Neural cell (in vitro differentiated cells): ENCODE results near the gene CCDC27. TPM values are rescaled to one million over a fixed set of nuclear protein-coding genes. Genes with fewer than 3 reads are reported as not detected.

Experiments used
- H2AFZ ChIP-seq: fragments of 200-600, 300-800 bp; sonication (generic), shearing (Covaris generic); 2 replicates; pipeline ENCODE4 v1.6.0; 2014; ENCODE audit warnings: low read depth, mild to moderate bottlenecking, antibody characterized with exemption, low read length, moderate library complexity
- H3F3A ChIP-seq: fragments of 200-600 bp; shearing (Covaris generic); 2 replicates; pipeline ENCODE4 v1.6.1; 2016; ENCODE audit warnings: mild to moderate bottlenecking, moderate library complexity, mixed read lengths, antibody characterized with exemption, low read length; ENCODE audit not compliant: insufficient read depth, poor library complexity, severe bottlenecking
- H3K27ac ChIP-seq: fragments of 200-600, 300-800 bp; sonication (generic), shearing (Covaris generic); 2 replicates; pipeline ENCODE4 v1.5.1; 2014; ENCODE audit warnings: mild to moderate bottlenecking, low read length, moderate library complexity
- H3K27me3 ChIP-seq: fragments of 300-800, 200-600 bp; sonication (generic), shearing (Covaris generic); 2 replicates; pipeline ENCODE4 v1.6.0; 2014; ENCODE audit warnings: mild to moderate bottlenecking, low read depth, low read length, moderate library complexity; ENCODE audit not compliant: insufficient read depth
- H3K36me3 ChIP-seq: fragments of 300-800, 200-600 bp; sonication (generic), shearing (Covaris generic); 2 replicates; pipeline ENCODE4 v1.5.1; 2014; ENCODE audit warnings: mild to moderate bottlenecking, antibody characterized with exemption, low read length, moderate library complexity; ENCODE audit not compliant: insufficient read depth
- H3K4me2 ChIP-seq: fragments of 300-800, 200-600 bp; sonication (generic), shearing (Covaris generic); 2 replicates; pipeline ENCODE4 v1.6.0; 2014; ENCODE audit warnings: mild to moderate bottlenecking, low read length
- H3K4me3 ChIP-seq: fragments of 300-800, 200-600 bp; sonication (generic), shearing (Covaris generic); 2 replicates; pipeline ENCODE4 v1.5.1; 2014; ENCODE audit warnings: mild to moderate bottlenecking, low read length, moderate library complexity
- H3K79me2 ChIP-seq: fragments of 200-600 bp; shearing (Covaris generic); replicated peaks from 2 replicates; pipeline ENCODE4 v1.6.0; 2014; ENCODE audit warnings: mild to moderate bottlenecking, low read length, moderate library complexity; ENCODE audit not compliant: insufficient read depth
- H3K9ac ChIP-seq: fragments of 300-800, 200-600 bp; sonication (generic), shearing (Covaris generic); 2 replicates; pipeline ENCODE4 v1.6.1; 2016; ENCODE audit warnings: mild to moderate bottlenecking, low read length, mixed read lengths
- H3K9me2 ChIP-seq: fragments of 200-600 bp; shearing (Covaris generic); 2 replicates; pipeline ENCODE4 v1.6.1; 2016; ENCODE audit warnings: mild to moderate bottlenecking, low read length, mixed read lengths; ENCODE audit not compliant: insufficient read depth
- H3K9me3 ChIP-seq: fragments of 200-600, 300-800 bp; sonication (generic), shearing (Covaris generic); 2 replicates; pipeline ENCODE4 v1.6.1; 2016; ENCODE audit warnings: mild to moderate bottlenecking, mixed run types, low read length, moderate library complexity, mixed read lengths
- H4K20me1 ChIP-seq: fragments of 200-600 bp; shearing (Covaris generic); 2 replicates; pipeline ENCODE4 v1.6.1; 2016; ENCODE audit warnings: mild to moderate bottlenecking, mixed run types; ENCODE audit not compliant: insufficient read depth
- CTCF ChIP-seq: fragments of 450-650 bp; IDR thresholded peaks from 2 replicates; pipeline ENCODE4 v1.5.1; 2014; ENCODE audit warnings: antibody characterized with exemption, mild to moderate bottlenecking, moderate library complexity; ENCODE audit not compliant: poor library complexity, severe bottlenecking
- EP300 ChIP-seq: fragments of 450-650 bp; conservative IDR thresholded peaks from 2 replicates; pipeline ENCODE4 v1.6.1; 2014; ENCODE audit warnings: antibody characterized with exemption, mild to moderate bottlenecking, moderate library complexity; ENCODE audit not compliant: poor library complexity, severe bottlenecking
- EZH2 ChIP-seq: fragments of 200-600, 300-800 bp; shearing (Covaris generic), sonication (generic); IDR thresholded peaks from 2 replicates; pipeline ENCODE4 v1.6.1; 2014; ENCODE audit warnings: antibody characterized with exemption, low read length, borderline replicate concordance, mild to moderate bottlenecking; ENCODE audit not compliant: insufficient read depth, poor library complexity, severe bottlenecking
- MXI1 ChIP-seq: fragments of 450-650 bp; conservative IDR thresholded peaks from 2 replicates; pipeline ENCODE4 v1.6.1; 2014; ENCODE audit warnings: antibody characterized with exemption, mild to moderate bottlenecking; ENCODE audit not compliant: poor library complexity, severe bottlenecking
- POLR2AphosphoS5 ChIP-seq: IDR thresholded peaks from 2 replicates; pipeline ENCODE4 v1.6.1; 2012
- RAD21 ChIP-seq: fragments of 450-650 bp; conservative IDR thresholded peaks from 2 replicates; pipeline ENCODE4 v1.6.1; 2014; ENCODE audit warnings: antibody characterized with exemption, mild to moderate bottlenecking, moderate library complexity
- REST ChIP-seq: IDR thresholded peaks from 2 replicates; pipeline ENCODE4 v1.6.1; 2012; ENCODE audit warnings: borderline replicate concordance
- SMC3 ChIP-seq: fragments of 450-650 bp; conservative IDR thresholded peaks from 2 replicates; pipeline ENCODE4 v1.6.1; 2014; ENCODE audit warnings: antibody characterized with exemption, mild to moderate bottlenecking, moderate library complexity; ENCODE audit not compliant: poor library complexity
- TAF1 ChIP-seq: IDR thresholded peaks from 2 replicates; pipeline ENCODE4 v1.6.1; 2012; ENCODE audit warnings: low read depth
- polyA plus RNA-seq: library from polyadenylated mRNA; depleted of rRNA; stranded (reverse); fragments of >200 nt; gene quantifications from 2 replicates; pipeline ENCODE4 v1.2.3, GENCODE V29; 2014

The CCDC27 gene
- polyA plus RNA-seq, 1 donor from 2014 or later, result not detected

- no peak for TF ChIP-seq POLR2AphosphoS5
- Histone ChIP-seq H3K36me3 (no peaks in the 10 kb centered on the region), H4K20me1 (no peaks in the 10 kb centered on the region)
Measured at GRCh38 chr1:3787745-3788605, 35.7 kb downstream of the CCDC27 start.

GRCh38 chr1:3788756-3789420 is 36.6 kb downstream of the CCDC27 start:
- no peaks in the 10 kb centered on the region for H3F3A ChIP-seq
- no peak overlapping the region for H3K27ac ChIP-seq
- H4K20me1 ChIP-seq, result no peaks in the 10 kb centered on the region
- H3K4me3 ChIP-seq, result no peak overlapping the region
- no peaks in the 10 kb centered on the region for H3K36me3 ChIP-seq
- H3K4me2 ChIP-seq, result no peak overlapping the region
- no peak overlapping the region for H2AFZ ChIP-seq
- H3K27me3 ChIP-seq, result no peaks in the 10 kb centered on the region
- no peaks in the 10 kb centered on the region for H3K9me2 ChIP-seq
- H3K9ac ChIP-seq, result no peak overlapping the region
- peaks cover 3% of the 10 kb centered on the region for H3K79me2 ChIP-seq
- TF ChIP-seq EP300 (no peak), MXI1 (no peak), SMC3 (no peak), RAD21 (no peak), EZH2 (no peak)
- H3K9me3 ChIP-seq, result no peaks in the 10 kb centered on the region

More at GRCh38 chr1:3787745-3788605, 35.7 kb downstream of the CCDC27 start:
- no peaks in the 10 kb centered on the region for H3K79me2 ChIP-seq
- H2AFZ ChIP-seq, result no peak overlapping the region
- H3K9me3 ChIP-seq, result no peaks in the 10 kb centered on the region
- no peaks in the 10 kb centered on the region for H3K9me2 ChIP-seq
- no peaks in the 10 kb centered on the region for H3K27me3 ChIP-seq
- no peak overlapping the region for H3K4me2 ChIP-seq
- H3K4me3 ChIP-seq, result no peak overlapping the region
- no peak overlapping the region for H3K9ac ChIP-seq
- no peak overlapping the region for H3K27ac ChIP-seq
- H3F3A ChIP-seq, result no peaks in the 10 kb centered on the region

- Histone ChIP-seq H3F3A (no peaks in the 10 kb centered on the region), H3K79me2 (peaks cover 10% of the 10 kb centered on the region), H3K36me3 (no peaks in the 10 kb centered on the region), H3K27ac (no peak overlapping the region), H4K20me1 (no peaks in the 10 kb centered on the region), H3K27me3 (no peaks in the 10 kb centered on the region), H3K4me3 (no peak overlapping the region), H3K4me2 (no peak overlapping the region), H3K9me2 (no peaks in the 10 kb centered on the region), H3K9ac (no peak overlapping the region), H3K9me3 (no peaks in the 10 kb centered on the region), H2AFZ (no peak overlapping the region)
- TF ChIP-seq MXI1, result no peak
- TF ChIP-seq CTCF, result no peak
- TF ChIP-seq EP300, result no peak
- no peak for TF ChIP-seq REST
- TF ChIP-seq RAD21, result no peak
- no peak for TF ChIP-seq SMC3
- TF ChIP-seq EZH2, result no peak
- no peak for TF ChIP-seq TAF1
- no peak for TF ChIP-seq POLR2AphosphoS5
Measured at GRCh38 chr1:3789421-3790300, 37.4 kb downstream of the CCDC27 start.
